ENCODE data around the gene SNRPA. TPM values are rescaled to one million over a fixed set of nuclear protein-coding genes. Genes with fewer than 3 reads are reported as not detected.

Gene SNRPA
- total and polyA plus RNA-seq, 2 donors from 2014 or later = 48.7 to 52.6 TPM

GRCh38 chr19:40705362-40705651 is 45.7 kb upstream of the SNRPA start:
- peaks cover 6 to 15% (median 14%) of the 10 kb centered on the region in 3 donors for H3K36me3 ChIP-seq (ENCODE audit: control insufficient read depth in 2 of 3, insufficient read depth in 3 of 3, low read length in 3 of 3)
- no peaks in the 10 kb centered on the region for H3K4me1 ChIP-seq (ENCODE audit: control insufficient read depth in 2 of 3, insufficient read depth in 2 of 3, low read depth in 1 of 3, low read length in 3 of 3)
- no peaks in the 10 kb centered on the region for H3K9me3 ChIP-seq (ENCODE audit: control insufficient read depth in 2 of 3, insufficient read depth in 1 of 3, low read length in 3 of 3)
- no peak for FAIRE-seq
- intact Hi-C loops (cut with DNase I) = no loop called here
- no peak for DNase-seq
- no peak overlapping the region for H3K27ac ChIP-seq (ENCODE audit: low read depth in 2 of 2, low read length in 2 of 2)
- no peaks in the 10 kb centered on the region for H3K27me3 ChIP-seq (ENCODE audit: control insufficient read depth, insufficient read depth, low read length)
- H3K4me3 ChIP-seq (ENCODE audit: low read length in 3 of 3) = no peak overlapping the region
- no peak for TF ChIP-seq CTCF (IDR thresholded peaks at IDR 0.05; ENCODE audit: borderline replicate concordance, extremely low read depth, insufficient read depth)
- H3K9ac ChIP-seq (ENCODE audit: low read length in 3 of 3) = no peak overlapping the region

GRCh38 chr19:40705950-40706619 is 44.9 kb upstream of the SNRPA start:
- no peak for DNase-seq
- peaks cover 6 to 16% (median 15%) of the 10 kb centered on the region in 3 donors for H3K36me3 ChIP-seq (ENCODE audit: control insufficient read depth in 2 of 3, insufficient read depth in 3 of 3, low read length in 3 of 3)
- no peaks in the 10 kb centered on the region for H3K9me3 ChIP-seq (ENCODE audit: control insufficient read depth in 2 of 3, insufficient read depth in 1 of 3, low read length in 3 of 3)
- no peaks in the 10 kb centered on the region for H3K27me3 ChIP-seq (ENCODE audit: control insufficient read depth, insufficient read depth, low read length)
- H3K4me1 ChIP-seq (ENCODE audit: control insufficient read depth in 2 of 3, insufficient read depth in 2 of 3, low read depth in 1 of 3, low read length in 3 of 3) = no peaks in the 10 kb centered on the region
- no peak for FAIRE-seq
- H3K9ac ChIP-seq (ENCODE audit: low read length in 3 of 3) = no peak overlapping the region
- intact Hi-C loops (cut with DNase I) = no loop called here
- no peak overlapping the region for H3K4me3 ChIP-seq (ENCODE audit: low read length in 3 of 3)
- no peak overlapping the region for H3K27ac ChIP-seq (ENCODE audit: low read depth in 2 of 2, low read length in 2 of 2)
- TF ChIP-seq CTCF (IDR thresholded peaks at IDR 0.05; ENCODE audit: borderline replicate concordance, extremely low read depth, insufficient read depth) = no peak

- no peak for FAIRE-seq
- H3K4me1 ChIP-seq (ENCODE audit: control insufficient read depth in 2 of 3, insufficient read depth in 2 of 3, low read depth in 1 of 3, low read length in 3 of 3) = no peaks in the 10 kb centered on the region
- no peaks in the 10 kb centered on the region for H3K27me3 ChIP-seq (ENCODE audit: control insufficient read depth, insufficient read depth, low read length)
- no peak overlapping the region for H3K4me3 ChIP-seq (ENCODE audit: low read length in 3 of 3)
- intact Hi-C loops (cut with DNase I) = no loop called here
- H3K27ac ChIP-seq (ENCODE audit: low read depth in 2 of 2, low read length in 2 of 2) = no peak overlapping the region
- peaks cover 3 to 15% (median 13%) of the 10 kb centered on the region in 3 donors for H3K36me3 ChIP-seq (ENCODE audit: control insufficient read depth in 2 of 3, insufficient read depth in 3 of 3, low read length in 3 of 3)
- DNase-seq = no peak
- H3K9ac ChIP-seq (ENCODE audit: low read length in 3 of 3) = no peak overlapping the region
- TF ChIP-seq CTCF (IDR thresholded peaks at IDR 0.05; ENCODE audit: borderline replicate concordance, extremely low read depth, insufficient read depth) = no peak
- no peaks in the 10 kb centered on the region for H3K9me3 ChIP-seq (ENCODE audit: control insufficient read depth in 2 of 3, insufficient read depth in 1 of 3, low read length in 3 of 3)
These were observed 43.4 kb upstream of the SNRPA start for GRCh38 chr19:40707615-40708014.

GRCh38 chr19:40709817-40710216 is 41.2 kb upstream of the SNRPA start:
- peaks cover 0 to 5% (median 0%) of the 10 kb centered on the region in 3 donors for H3K4me1 ChIP-seq (ENCODE audit: control insufficient read depth in 2 of 3, insufficient read depth in 2 of 3, low read depth in 1 of 3, low read length in 3 of 3)
- H3K36me3 ChIP-seq (ENCODE audit: control insufficient read depth in 2 of 3, insufficient read depth in 3 of 3, low read length in 3 of 3) = peaks cover 2 to 10% (median 9%) of the 10 kb centered on the region in 3 donors
- no peaks in the 10 kb centered on the region for H3K27me3 ChIP-seq (ENCODE audit: control insufficient read depth, insufficient read depth, low read length)
- FAIRE-seq (no peak), DNase-seq (peak in 1 of 5 donors; percentile 22)
- H3K27ac ChIP-seq (ENCODE audit: low read depth in 2 of 2, low read length in 2 of 2) = no peak overlapping the region
- no peaks in the 10 kb centered on the region for H3K9me3 ChIP-seq (ENCODE audit: control insufficient read depth in 2 of 3, insufficient read depth in 1 of 3, low read length in 3 of 3)
- TF ChIP-seq CTCF (IDR thresholded peaks at IDR 0.05; ENCODE audit: borderline replicate concordance, extremely low read depth, insufficient read depth) = no peak
- no peak overlapping the region for H3K9ac ChIP-seq (ENCODE audit: low read length in 3 of 3)
- H3K4me3 ChIP-seq (ENCODE audit: low read length in 3 of 3) = no peak overlapping the region
- intact Hi-C loops (cut with DNase I) = no loop called here

Data from kidney (tissue), 14 donors.